ENCODE measurements around the gene TCAF1.
"Not testable (repeated sequence)": the region's sequence is repeated elsewhere in the genome, so short reads cannot be mapped to it uniquely, and the experiment has no call there.

GRCh38 chr7:143855443-143855842 is 46.5 kb downstream of the TCAF1 start:
- not testable (repeated sequence) for TF ChIP-seq EP300, CTCF, POLR2AphosphoS5, POLR2A (IDR thresholded peaks at IDR 0.05)
